ENCODE data around the gene PLAC9.

Gene PLAC9

GRCh38 chr10:80185578-80186299, 53.2 kb downstream of the PLAC9 start:
- H3K4me1 ChIP-seq (ENCODE audit: control insufficient read depth, insufficient read depth, low read length, unreplicated experiment) = peaks cover 4% of the 10 kb centered on the region
- H3K4me3 ChIP-seq (ENCODE audit: low read depth, low read length) = no peak overlapping the region
- peaks cover 84% of the 10 kb centered on the region for H3K79me2 ChIP-seq (ENCODE audit: control insufficient read depth, insufficient read depth, low read length, unreplicated experiment)
- no peaks in the 10 kb centered on the region for H3K36me3 ChIP-seq (ENCODE audit: insufficient read depth, low read length)
- H3K27me3 ChIP-seq (ENCODE audit: insufficient read depth, low read length) = no peaks in the 10 kb centered on the region
- H2AFZ ChIP-seq (ENCODE audit: low read length, unreplicated experiment) = no peak overlapping the region
- H3K27ac ChIP-seq (ENCODE audit: low read depth, low read length) = no peak overlapping the region

- Histone ChIP-seq H3K79me2 (ENCODE audit: control insufficient read depth, insufficient read depth, low read length, unreplicated experiment) (peaks cover 88% of the 10 kb centered on the region), H3K27me3 (ENCODE audit: insufficient read depth, low read length) (no peaks in the 10 kb centered on the region), H3K4me3 (ENCODE audit: low read depth, low read length) (no peak overlapping the region), H3K27ac (ENCODE audit: low read depth, low read length) (no peak overlapping the region), H3K4me1 (ENCODE audit: control insufficient read depth, insufficient read depth, low read length, unreplicated experiment) (peaks cover 4% of the 10 kb centered on the region), H3K36me3 (ENCODE audit: insufficient read depth, low read length) (no peaks in the 10 kb centered on the region), H2AFZ (ENCODE audit: low read length, unreplicated experiment) (no peak overlapping the region)
These were observed 54.0 kb downstream of the PLAC9 start for GRCh38 chr10:80186364-80187012.

- H3K27ac ChIP-seq (ENCODE audit: low read depth, low read length) = no peak overlapping the region
- no peaks in the 10 kb centered on the region for H3K27me3 ChIP-seq (ENCODE audit: insufficient read depth, low read length)
- peaks cover 89% of the 10 kb centered on the region for H3K79me2 ChIP-seq (ENCODE audit: control insufficient read depth, insufficient read depth, low read length, unreplicated experiment)
- H3K4me3 ChIP-seq (ENCODE audit: low read depth, low read length) = no peak overlapping the region
- H3K36me3 ChIP-seq (ENCODE audit: insufficient read depth, low read length) = peaks cover 4% of the 10 kb centered on the region; the same call in 1 of the 2 replicates
- peaks cover 4% of the 10 kb centered on the region for H3K4me1 ChIP-seq (ENCODE audit: control insufficient read depth, insufficient read depth, low read length, unreplicated experiment)
- H2AFZ ChIP-seq (ENCODE audit: low read length, unreplicated experiment) = no peak overlapping the region
These were observed 54.5 kb downstream of the PLAC9 start for GRCh38 chr10:80187060-80187459.

GRCh38 chr10:80187465-80188409, 55.2 kb downstream of the PLAC9 start:
- Histone ChIP-seq H3K27ac (ENCODE audit: low read depth, low read length) (no peak overlapping the region), H3K4me3 (ENCODE audit: low read depth, low read length) (no peak overlapping the region), H2AFZ (ENCODE audit: low read length, unreplicated experiment) (no peak overlapping the region), H3K27me3 (ENCODE audit: insufficient read depth, low read length) (no peaks in the 10 kb centered on the region), H3K4me1 (ENCODE audit: control insufficient read depth, insufficient read depth, low read length, unreplicated experiment) (peaks cover 4% of the 10 kb centered on the region), H3K36me3 (ENCODE audit: insufficient read depth, low read length) (peaks cover 11% of the 10 kb centered on the region; the same call in 1 of the 2 replicates), H3K79me2 (ENCODE audit: control insufficient read depth, insufficient read depth, low read length, unreplicated experiment) (peaks cover 92% of the 10 kb centered on the region)

GRCh38 chr10:80188713-80189112, 56.2 kb downstream of the PLAC9 start:
- Histone ChIP-seq H3K27ac (ENCODE audit: low read depth, low read length) (no peak overlapping the region), H3K79me2 (ENCODE audit: control insufficient read depth, insufficient read depth, low read length, unreplicated experiment) (peaks cover 82% of the 10 kb centered on the region)

GRCh38 chr10:80191589-80192270, 59.2 kb downstream of the PLAC9 start:
- Histone ChIP-seq H3K27me3 (ENCODE audit: insufficient read depth, low read length) (no peaks in the 10 kb centered on the region), H3K27ac (ENCODE audit: low read depth, low read length) (no peak overlapping the region), H3K36me3 (ENCODE audit: insufficient read depth, low read length) (peaks cover 11% of the 10 kb centered on the region; the same call in 1 of the 2 replicates), H3K79me2 (ENCODE audit: control insufficient read depth, insufficient read depth, low read length, unreplicated experiment) (peaks cover 82% of the 10 kb centered on the region), H3K4me1 (ENCODE audit: control insufficient read depth, insufficient read depth, low read length, unreplicated experiment) (peaks cover 24% of the 10 kb centered on the region), H3K4me3 (ENCODE audit: low read depth, low read length) (no peak overlapping the region), H2AFZ (ENCODE audit: low read length, unreplicated experiment) (no peak overlapping the region)

More at GRCh38 chr10:80188713-80189112, 56.2 kb downstream of the PLAC9 start:
- H2AFZ ChIP-seq (ENCODE audit: low read length, unreplicated experiment) = no peak overlapping the region
- H3K36me3 ChIP-seq (ENCODE audit: insufficient read depth, low read length) = peaks cover 11% of the 10 kb centered on the region; the same call in 1 of the 2 replicates
- H3K4me1 ChIP-seq (ENCODE audit: control insufficient read depth, insufficient read depth, low read length, unreplicated experiment) = peaks cover 4% of the 10 kb centered on the region
- no peak overlapping the region for H3K4me3 ChIP-seq (ENCODE audit: low read depth, low read length)
- no peaks in the 10 kb centered on the region for H3K27me3 ChIP-seq (ENCODE audit: insufficient read depth, low read length)

GRCh38 chr10:80192553-80192952, 60.0 kb downstream of the PLAC9 start:
- Histone ChIP-seq H3K4me1 (ENCODE audit: control insufficient read depth, insufficient read depth, low read length, unreplicated experiment) (peaks cover 28% of the 10 kb centered on the region), H3K36me3 (ENCODE audit: insufficient read depth, low read length) (peaks cover 11% of the 10 kb centered on the region; the same call in 1 of the 2 replicates), H3K27me3 (ENCODE audit: insufficient read depth, low read length) (no peaks in the 10 kb centered on the region), H3K27ac (ENCODE audit: low read depth, low read length) (no peak overlapping the region), H3K4me3 (ENCODE audit: low read depth, low read length) (no peak overlapping the region), H3K79me2 (ENCODE audit: control insufficient read depth, insufficient read depth, low read length, unreplicated experiment) (peaks cover 81% of the 10 kb centered on the region), H2AFZ (ENCODE audit: low read length, unreplicated experiment) (no peak overlapping the region)

- H3K79me2 ChIP-seq (ENCODE audit: control insufficient read depth, insufficient read depth, low read length, unreplicated experiment) = peaks cover 81% of the 10 kb centered on the region
- H3K4me3 ChIP-seq (ENCODE audit: low read depth, low read length) = no peak overlapping the region
- H3K27ac ChIP-seq (ENCODE audit: low read depth, low read length) = peak overlapping the region; percentile 58
- no peaks in the 10 kb centered on the region for H3K27me3 ChIP-seq (ENCODE audit: insufficient read depth, low read length)
- peaks cover 34% of the 10 kb centered on the region for H3K4me1 ChIP-seq (ENCODE audit: control insufficient read depth, insufficient read depth, low read length, unreplicated experiment)
- peaks cover 11% of the 10 kb centered on the region; the same call in 1 of the 2 replicates for H3K36me3 ChIP-seq (ENCODE audit: insufficient read depth, low read length)
- no peak overlapping the region for H2AFZ ChIP-seq (ENCODE audit: low read length, unreplicated experiment)
These were observed 62.0 kb downstream of the PLAC9 start for GRCh38 chr10:80194373-80195045.
